Gastroesophageal sphincter (tissue), 4 donors: Measurements from ENCODE around the gene ZNF345. TPM values are rescaled to one million over a fixed set of nuclear protein-coding genes. Genes with fewer than 3 reads are reported as not detected.
A peak's percentile ranks its signal among the peaks of the same experiment; 100 is the strongest.

Experiments used
- ATAC-seq: fragments of 150-250 bp; one replicate; pipeline ENCODE4 v1.9.1; 2016; ENCODE audit warnings: mild to moderate bottlenecking, moderate library complexity
- H3K27ac ChIP-seq, 4 donors: fragments of 200-600 bp; sonication (generic) in 3 of 4; 1 replicate in 3 of 4; 2 replicates in 1 of 4; pipeline ENCODE4 v1.5.1; 2016 to 2019
- H3K27me3 ChIP-seq: fragments of 200-600 bp; sonication (generic); one replicate; pipeline ENCODE4 v1.5.1; 2019
- H3K36me3 ChIP-seq, 2 donors: fragments of 200-600 bp; sonication (generic); one replicate each; pipeline ENCODE4 v1.5.1; 2019; ENCODE audit warnings: control low read depth in 1 of 2
- H3K4me1 ChIP-seq, 3 donors: fragments of 200-600 bp; sonication (generic); 1 replicate in 2 of 3; 2 replicates in 1 of 3; pipeline ENCODE4 v1.5.1; 2016 to 2019; ENCODE audit warnings: control low read depth in 2 of 3
- H3K4me3 ChIP-seq, 2 donors: fragments of 200-600 bp; sonication (generic); one replicate each; pipeline ENCODE4 v1.5.1; 2019; ENCODE audit warnings: mild to moderate bottlenecking in 1 of 2, moderate library complexity in 1 of 2
- H3K9me3 ChIP-seq, 3 donors: fragments of 200-600 bp; sonication (generic); one replicate each; pipeline ENCODE4 v1.5.1; 2017 to 2019; ENCODE audit warnings: control low read depth in 2 of 3
- CTCF ChIP-seq, 4 experiments: fragments of 200-600 bp in 2 of 4; fragments of 450-650 bp in 2 of 4; sonication (generic) in 1 of 4; IDR thresholded peaks; one replicate each; pipeline ENCODE4 v1.5.1; 2017 to 2019; ENCODE audit warnings: antibody characterized with exemption in 4 of 4, mild to moderate bottlenecking in 2 of 4, moderate library complexity in 2 of 4
- EP300 ChIP-seq: sonication (generic); formaldehyde crosslinking; IDR thresholded peaks from one replicate; pipeline ENCODE4 v1.6.1; 2017; ENCODE audit warnings: antibody characterized with exemption, mild to moderate bottlenecking
- POLR2A ChIP-seq, 2 donors: fragments of 450-650 bp; IDR thresholded peaks; one replicate each; pipeline ENCODE4 v1.6.1; 2017; ENCODE audit warnings: antibody characterized with exemption in 2 of 2, mild to moderate bottlenecking in 2 of 2, moderate library complexity in 1 of 2
- POLR2AphosphoS5 ChIP-seq: sonication (generic); formaldehyde crosslinking; IDR thresholded peaks from one replicate; pipeline ENCODE4 v1.6.1; 2017; ENCODE audit warnings: antibody characterized with exemption
- WGBS, 2 donors: methylation state at CpG; one replicate each; pipeline ENCODE4 v1.1.5; 2018; ENCODE audit warnings: low coverage in 1 of 2; 5-methylcytosine and 5-hydroxymethylcytosine counted together
- total RNA-seq, 4 donors: library from RNA; depleted of rRNA; stranded (reverse); fragments of >200 nt; gene quantifications; one replicate each; pipeline ENCODE4 v1.1.0, GENCODE V29; 2016

Gene ZNF345
- total RNA-seq: 1 to 10 TPM; 3.9 to 7.8 (median 5.7) TPM

- TF ChIP-seq EP300 (no peak), CTCF (IDR thresholded peaks at IDR 0.05) (no peak), POLR2A (IDR thresholded peaks at IDR 0.05) (peak in 1 of 2 donors; percentile 9), POLR2AphosphoS5 (peak; percentile 53)
- H3K9me3 ChIP-seq: peaks cover 0 to 15% (median 0%) of the 10 kb centered on the region in 3 donors
- no peaks in the 10 kb centered on the region for H3K27me3 ChIP-seq
- H3K4me3 ChIP-seq: peak within 1 kb of the TSS; percentile 81 to 91
- H3K27ac ChIP-seq: peak within 1 kb of the TSS; percentile 80 to 92 (median 91)
- H3K4me1 ChIP-seq: peaks cover 0 to 35% (median 12%) of the 10 kb centered on the region in 3 donors
- ATAC-seq: peak; percentile 96
- H3K36me3 ChIP-seq: peaks cover 0 to 49% of the 10 kb centered on the region in 2 donors
- WGBS, 2 donors: 0% methylated on average over 15 to 22 of the region's 43 CpGs
Measured at GRCh38 chr19:36850559-36851442, at the start of gene ZNF345. Gene ZNF345 (plus strand): TSS chr19:36850876. CDS start chr19:36876831, 25,955 bp downstream.

GRCh38 chr19:36805364-36805763, 45.3 kb upstream of the ZNF345 start:
- TF ChIP-seq EP300: no peak
- no peak for TF ChIP-seq CTCF (IDR thresholded peaks at IDR 0.05)
- no peak for TF ChIP-seq POLR2AphosphoS5
- no peak for TF ChIP-seq POLR2A (IDR thresholded peaks at IDR 0.05)
- no peaks in the 10 kb centered on the region for H3K4me1 ChIP-seq
- no peak for ATAC-seq
- H3K36me3 ChIP-seq: peaks cover 0 to 95% of the 10 kb centered on the region in 2 donors
- no peaks in the 10 kb centered on the region for H3K27me3 ChIP-seq
- no peak overlapping the region for H3K27ac ChIP-seq
- no peak overlapping the region for H3K4me3 ChIP-seq
- peaks cover 1 to 95% (median 2%) of the 10 kb centered on the region in 3 donors for H3K9me3 ChIP-seq
- 92 to 95% methylated on average over 1 of the region's 1 CpG for WGBS, 2 donors

GRCh38 chr19:36807029-36807428, 43.6 kb upstream of the ZNF345 start:
- no peak for ATAC-seq
- H3K27me3 ChIP-seq: no peaks in the 10 kb centered on the region
- H3K9me3 ChIP-seq: peaks cover 3 to 96% (median 4%) of the 10 kb centered on the region in 3 donors
- no peak for TF ChIP-seq POLR2A (IDR thresholded peaks at IDR 0.05)
- TF ChIP-seq POLR2AphosphoS5: no peak
- no peak for TF ChIP-seq CTCF (IDR thresholded peaks at IDR 0.05)
- no peak for TF ChIP-seq EP300
- H3K36me3 ChIP-seq: peaks cover 0 to 88% of the 10 kb centered on the region in 2 donors
- no peak overlapping the region for H3K4me3 ChIP-seq
- H3K4me1 ChIP-seq: no peaks in the 10 kb centered on the region
- H3K27ac ChIP-seq: no peak overlapping the region

- H3K4me3 ChIP-seq: no peak overlapping the region
- no peaks in the 10 kb centered on the region for H3K4me1 ChIP-seq
- WGBS, 2 donors: 96 to 97% methylated on average over 6 to 7 of the region's 7 CpGs
- ATAC-seq: no peak
- no peak overlapping the region for H3K27ac ChIP-seq
- TF ChIP-seq CTCF (IDR thresholded peaks at IDR 0.05) (no peak), EP300 (no peak), POLR2AphosphoS5 (no peak), POLR2A (IDR thresholded peaks at IDR 0.05) (no peak)
- H3K9me3 ChIP-seq: peaks cover 17 to 100% (median 40%) of the 10 kb centered on the region in 3 donors
- no peaks in the 10 kb centered on the region for H3K27me3 ChIP-seq
- peaks cover 14 to 100% of the 10 kb centered on the region in 2 donors for H3K36me3 ChIP-seq
Measured at GRCh38 chr19:36819130-36819630, 31.5 kb upstream of the ZNF345 start.

- H3K9me3 ChIP-seq: peaks cover 20 to 100% (median 37%) of the 10 kb centered on the region in 3 donors
- no peak for ATAC-seq
- H3K36me3 ChIP-seq: peaks cover 14 to 100% of the 10 kb centered on the region in 2 donors
- H3K27me3 ChIP-seq: no peaks in the 10 kb centered on the region
- H3K4me3 ChIP-seq: no peak overlapping the region
- TF ChIP-seq CTCF (IDR thresholded peaks at IDR 0.05): no peak
- no peak for TF ChIP-seq POLR2A (IDR thresholded peaks at IDR 0.05)
- TF ChIP-seq EP300: no peak
- no peak for TF ChIP-seq POLR2AphosphoS5
- H3K27ac ChIP-seq: no peak overlapping the region
- no peaks in the 10 kb centered on the region for H3K4me1 ChIP-seq
- 90 to 100% methylated on average over 3 of the region's 5 CpGs for WGBS, 2 donors
Measured at GRCh38 chr19:36821758-36822157, 28.9 kb upstream of the ZNF345 start.
